IPS-20b (cell line): Measurements from ENCODE around the gene RAB4B.

ENCODE experiments used
- H3K27ac ChIP-seq: one replicate; pipeline ENCODE4 v1.5.1; 2013; ENCODE audit warnings: low read length
- H3K27me3 ChIP-seq: 2 replicates; pipeline ENCODE4 v1.6.1; 2013; ENCODE audit warnings: mild to moderate bottlenecking, low read length, inconsistent platforms; ENCODE audit not compliant: insufficient read depth
- H3K36me3 ChIP-seq: 2 replicates; pipeline ENCODE4 v1.6.1; 2013; ENCODE audit warnings: low read depth, mild to moderate bottlenecking, inconsistent platforms, low read length, moderate library complexity; ENCODE audit not compliant: insufficient read depth
- H3K4me1 ChIP-seq: 2 replicates; pipeline ENCODE4 v1.6.1; 2013; ENCODE audit warnings: mild to moderate bottlenecking, control low read depth, inconsistent platforms, low read length, moderate library complexity; ENCODE audit not compliant: insufficient read depth
- H3K4me3 ChIP-seq: 2 replicates; pipeline ENCODE4 v1.5.1; 2013; ENCODE audit warnings: mild to moderate bottlenecking, low read length, inconsistent platforms
- H3K9ac ChIP-seq: 2 replicates; pipeline ENCODE4 v1.6.1; 2013; ENCODE audit warnings: low read depth, mild to moderate bottlenecking, inconsistent platforms, low read length, moderate library complexity
- H3K9me3 ChIP-seq: 2 replicates; pipeline ENCODE4 v1.6.1; 2013; ENCODE audit warnings: mild to moderate bottlenecking, low read depth, low read length, inconsistent platforms; ENCODE audit not compliant: insufficient read depth

RAB4B gene

GRCh38 chr19:40800997-40801377 is 22.9 kb downstream of the RAB4B start:
- H3K9me3 ChIP-seq: no peaks in the 10 kb centered on the region
- H3K27ac ChIP-seq: no peak overlapping the region
- no peak overlapping the region; the same call in 1 of the 2 replicates for H3K9ac ChIP-seq
- H3K27me3 ChIP-seq: no peaks in the 10 kb centered on the region
- no peak overlapping the region; the same call in 1 of the 2 replicates for H3K4me3 ChIP-seq
- H3K36me3 ChIP-seq: peaks cover 55% of the 10 kb centered on the region
- H3K4me1 ChIP-seq: peaks cover 24% of the 10 kb centered on the region

GRCh38 chr19:40801426-40802299 is 23.6 kb downstream of the RAB4B start:
- Histone ChIP-seq H3K36me3 (peaks cover 55% of the 10 kb centered on the region), H3K27ac (no peak overlapping the region), H3K4me1 (peaks cover 28% of the 10 kb centered on the region), H3K9me3 (no peaks in the 10 kb centered on the region), H3K9ac (peak overlapping the region; percentile 21; the same call in 1 of the 2 replicates), H3K27me3 (no peaks in the 10 kb centered on the region), H3K4me3 (peak overlapping the region; percentile 25)

GRCh38 chr19:40802300-40803169 is 24.5 kb downstream of the RAB4B start:
- peak overlapping the region; percentile 25; the same call in 1 of the 2 replicates for H3K4me3 ChIP-seq
- no peaks in the 10 kb centered on the region for H3K27me3 ChIP-seq
- H3K36me3 ChIP-seq: peaks cover 61% of the 10 kb centered on the region
- H3K4me1 ChIP-seq: peaks cover 33% of the 10 kb centered on the region
- H3K9me3 ChIP-seq: no peaks in the 10 kb centered on the region
- peak overlapping the region; percentile 21; the same call in 1 of the 2 replicates for H3K9ac ChIP-seq
- H3K27ac ChIP-seq: no peak overlapping the region

GRCh38 chr19:40803170-40803856 is 25.3 kb downstream of the RAB4B start:
- Histone ChIP-seq H3K36me3 (peaks cover 69% of the 10 kb centered on the region), H3K4me3 (no peak overlapping the region), H3K27ac (no peak overlapping the region), H3K9me3 (no peaks in the 10 kb centered on the region), H3K9ac (peak overlapping the region; percentile 9; the same call in 1 of the 2 replicates), H3K4me1 (peaks cover 34% of the 10 kb centered on the region), H3K27me3 (no peaks in the 10 kb centered on the region)

- Histone ChIP-seq H3K27ac (no peak overlapping the region), H3K9me3 (no peaks in the 10 kb centered on the region), H3K4me1 (peaks cover 34% of the 10 kb centered on the region), H3K27me3 (no peaks in the 10 kb centered on the region), H3K9ac (peak overlapping the region; percentile 9; the same call in 1 of the 2 replicates), H3K4me3 (no peak overlapping the region), H3K36me3 (peaks cover 77% of the 10 kb centered on the region)
These were observed 26.1 kb downstream of the RAB4B start for GRCh38 chr19:40803857-40804782.

GRCh38 chr19:40804783-40805242 is 26.8 kb downstream of the RAB4B start:
- peaks cover 84% of the 10 kb centered on the region for H3K36me3 ChIP-seq
- no peaks in the 10 kb centered on the region for H3K9me3 ChIP-seq
- H3K4me3 ChIP-seq: no peak overlapping the region
- no peak overlapping the region for H3K27ac ChIP-seq
- peaks cover 34% of the 10 kb centered on the region for H3K4me1 ChIP-seq
- H3K9ac ChIP-seq: no peak overlapping the region
- no peaks in the 10 kb centered on the region for H3K27me3 ChIP-seq

- no peak overlapping the region; the same call in 1 of the 2 replicates for H3K4me3 ChIP-seq
- no peaks in the 10 kb centered on the region for H3K9me3 ChIP-seq
- peaks cover 34% of the 10 kb centered on the region for H3K4me1 ChIP-seq
- no peak overlapping the region for H3K9ac ChIP-seq
- H3K36me3 ChIP-seq: peaks cover 84% of the 10 kb centered on the region
- no peak overlapping the region for H3K27ac ChIP-seq
- no peaks in the 10 kb centered on the region for H3K27me3 ChIP-seq
These were observed 27.3 kb downstream of the RAB4B start for GRCh38 chr19:40805258-40805868.

GRCh38 chr19:40806423-40807146 is 28.5 kb downstream of the RAB4B start:
- no peak overlapping the region for H3K27ac ChIP-seq
- H3K36me3 ChIP-seq: peaks cover 72% of the 10 kb centered on the region
- H3K9me3 ChIP-seq: no peaks in the 10 kb centered on the region
- H3K9ac ChIP-seq: peak overlapping the region; percentile 10; the same call in 1 of the 2 replicates
- H3K27me3 ChIP-seq: peaks cover 3% of the 10 kb centered on the region; the same call in 1 of the 2 replicates
- peaks cover 29% of the 10 kb centered on the region for H3K4me1 ChIP-seq
- peak overlapping the region; percentile 46; the same call in 1 of the 2 replicates for H3K4me3 ChIP-seq

- Histone ChIP-seq H3K9ac (peak overlapping the region; percentile 3; the same call in 1 of the 2 replicates), H3K9me3 (no peaks in the 10 kb centered on the region), H3K27me3 (peaks cover 11% of the 10 kb centered on the region), H3K36me3 (peaks cover 64% of the 10 kb centered on the region), H3K4me1 (peaks cover 23% of the 10 kb centered on the region), H3K27ac (no peak overlapping the region), H3K4me3 (no peak overlapping the region)
These were observed 29.3 kb downstream of the RAB4B start for GRCh38 chr19:40807147-40808020.
